Measurements from ENCODE around the gene ATP5PF. TPM values are rescaled to one million over a fixed set of nuclear protein-coding genes. Genes with fewer than 3 reads are reported as not detected.

The ATP5PF gene
- total and polyA plus RNA-seq, 8 donors = 4.3 to 471 (median 131) TPM

DNA sequence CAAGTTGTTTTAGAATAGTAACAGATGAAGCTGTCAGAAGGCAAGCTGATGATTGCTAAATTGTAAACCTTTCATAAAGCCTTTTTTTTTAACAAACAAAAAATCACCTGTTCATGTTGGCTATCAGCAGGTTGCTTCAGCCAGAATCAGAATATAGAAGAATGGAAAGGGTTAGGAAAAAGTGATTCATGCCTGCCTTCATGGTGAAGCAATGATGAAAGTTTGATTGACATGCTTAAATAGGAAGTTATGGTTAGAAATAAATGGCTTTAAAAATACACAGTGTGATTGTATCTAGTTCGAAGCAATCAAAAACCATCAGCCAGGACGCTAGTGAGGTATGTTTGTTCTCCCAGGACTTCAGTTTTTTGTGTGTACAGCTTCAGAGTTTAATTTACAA, 38.0 kb upstream of the ATP5PF start:
- no peak overlapping the region for H3K27ac ChIP-seq
- no peaks in the 10 kb centered on the region for H3K27me3 ChIP-seq
- WGBS, 5 donors = 19 to 33% (median 31%) methylated on average over 2 of the region's 2 CpGs
- TF ChIP-seq EP300 (IDR thresholded peaks at IDR 0.05) (no peak), POLR2AphosphoS5 (IDR thresholded peaks at IDR 0.05) (no peak), POLR2A (IDR thresholded peaks at IDR 0.05) (no peak)
- TF ChIP-seq, protein P1, sequence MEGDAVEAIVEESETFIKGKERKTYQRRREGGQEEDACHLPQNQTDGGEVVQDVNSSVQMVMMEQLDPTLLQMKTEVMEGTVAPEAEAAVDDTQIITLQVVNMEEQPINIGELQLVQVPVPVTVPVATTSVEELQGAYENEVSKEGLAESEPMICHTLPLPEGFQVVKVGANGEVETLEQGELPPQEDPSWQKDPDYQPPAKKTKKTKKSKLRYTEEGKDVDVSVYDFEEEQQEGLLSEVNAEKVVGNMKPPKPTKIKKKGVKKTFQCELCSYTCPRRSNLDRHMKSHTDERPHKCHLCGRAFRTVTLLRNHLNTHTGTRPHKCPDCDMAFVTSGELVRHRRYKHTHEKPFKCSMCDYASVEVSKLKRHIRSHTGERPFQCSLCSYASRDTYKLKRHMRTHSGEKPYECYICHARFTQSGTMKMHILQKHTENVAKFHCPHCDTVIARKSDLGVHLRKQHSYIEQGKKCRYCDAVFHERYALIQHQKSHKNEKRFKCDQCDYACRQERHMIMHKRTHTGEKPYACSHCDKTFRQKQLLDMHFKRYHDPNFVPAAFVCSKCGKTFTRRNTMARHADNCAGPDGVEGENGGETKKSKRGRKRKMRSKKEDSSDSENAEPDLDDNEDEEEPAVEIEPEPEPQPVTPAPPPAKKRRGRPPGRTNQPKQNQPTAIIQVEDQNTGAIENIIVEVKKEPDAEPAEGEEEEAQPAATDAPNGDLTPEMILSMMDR (IDR thresholded peaks at IDR 0.05) = no peak
- H3K4me1 ChIP-seq = no peaks in the 10 kb centered on the region
- H3K9me3 ChIP-seq = no peaks in the 10 kb centered on the region
- H3K36me3 ChIP-seq = peaks cover 0 to 31% (median 24%) of the 10 kb centered on the region in 4 donors
- no peak overlapping the region for H3K4me3 ChIP-seq
- DNase-seq = no peak
- intact Hi-C loops (cut with DNase I; ENCODE audit: low total_unique reads) = no loop called here

DNA sequence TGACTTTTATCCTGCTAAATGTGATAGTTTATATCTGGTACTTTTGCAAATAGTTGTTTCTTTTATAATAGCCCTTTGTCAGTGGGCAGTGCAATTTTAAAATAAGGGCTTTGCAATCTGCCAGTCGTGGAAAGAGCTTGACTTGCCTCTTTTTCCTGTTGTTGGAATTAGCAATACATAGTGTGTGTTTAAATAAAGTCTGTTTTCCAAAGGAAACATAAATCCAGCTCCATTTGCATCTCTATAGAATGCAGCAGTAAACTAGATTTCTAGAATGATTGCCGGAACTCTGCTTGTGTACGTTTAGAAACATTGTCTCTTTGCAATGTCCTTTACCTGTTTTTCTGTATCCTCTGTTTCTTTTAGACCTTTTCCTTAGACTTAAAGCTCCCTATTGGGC, 33.2 kb upstream of the ATP5PF start:
- Histone ChIP-seq H3K4me1 (no peaks in the 10 kb centered on the region), H3K27me3 (no peaks in the 10 kb centered on the region), H3K9me3 (no peaks in the 10 kb centered on the region), H3K27ac (no peak overlapping the region), H3K36me3 (peaks cover 8 to 79% (median 66%) of the 10 kb centered on the region in 4 donors), H3K4me3 (no peak overlapping the region)
- WGBS, 5 donors = 71 to 77% (median 76%) methylated on average over 3 of the region's 3 CpGs
- intact Hi-C loops (cut with DNase I; ENCODE audit: low total_unique reads) = no loop called here
- TF ChIP-seq POLR2AphosphoS5 (IDR thresholded peaks at IDR 0.05) (no peak), EP300 (IDR thresholded peaks at IDR 0.05) (no peak), POLR2A (IDR thresholded peaks at IDR 0.05) (no peak)
- TF ChIP-seq, protein P1 (IDR thresholded peaks at IDR 0.05) = no peak
- DNase-seq = no peak

DNA sequence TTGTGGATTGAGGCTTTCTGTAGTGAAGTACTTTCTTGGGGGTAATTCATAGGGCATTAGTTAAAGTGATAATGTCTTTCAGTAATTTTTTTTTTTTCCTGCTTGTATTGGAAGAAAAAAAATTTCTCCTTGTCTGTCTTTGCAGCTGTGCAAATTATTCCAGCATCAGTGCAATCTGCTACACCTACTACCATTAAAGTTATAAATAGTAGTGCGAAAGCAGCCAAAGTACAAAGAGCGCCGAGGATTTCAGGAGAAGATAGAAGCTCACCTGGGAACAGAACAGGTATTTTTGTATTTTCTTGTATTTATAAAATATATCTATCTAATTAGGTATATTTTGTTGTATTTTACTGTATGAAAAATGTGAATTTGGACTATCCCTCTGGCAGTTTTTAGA, 29.4 kb upstream of the ATP5PF start:
- no peaks in the 10 kb centered on the region for H3K9me3 ChIP-seq
- no peak overlapping the region for H3K4me3 ChIP-seq
- H3K36me3 ChIP-seq = peaks cover 20 to 95% (median 87%) of the 10 kb centered on the region in 4 donors
- DNase-seq = no peak
- no peaks in the 10 kb centered on the region for H3K27me3 ChIP-seq
- TF ChIP-seq, protein P1 (IDR thresholded peaks at IDR 0.05) = no peak
- no peak for TF ChIP-seq POLR2A (IDR thresholded peaks at IDR 0.05)
- no peak for TF ChIP-seq EP300 (IDR thresholded peaks at IDR 0.05)
- no peak for TF ChIP-seq POLR2AphosphoS5 (IDR thresholded peaks at IDR 0.05)
- no peak overlapping the region for H3K27ac ChIP-seq
- no peaks in the 10 kb centered on the region for H3K4me1 ChIP-seq
- intact Hi-C loops (cut with DNase I; ENCODE audit: low total_unique reads) = no loop called here
- WGBS, 5 donors = 81 to 98% (median 97%) methylated on average over 3 of the region's 3 CpGs

DNA sequence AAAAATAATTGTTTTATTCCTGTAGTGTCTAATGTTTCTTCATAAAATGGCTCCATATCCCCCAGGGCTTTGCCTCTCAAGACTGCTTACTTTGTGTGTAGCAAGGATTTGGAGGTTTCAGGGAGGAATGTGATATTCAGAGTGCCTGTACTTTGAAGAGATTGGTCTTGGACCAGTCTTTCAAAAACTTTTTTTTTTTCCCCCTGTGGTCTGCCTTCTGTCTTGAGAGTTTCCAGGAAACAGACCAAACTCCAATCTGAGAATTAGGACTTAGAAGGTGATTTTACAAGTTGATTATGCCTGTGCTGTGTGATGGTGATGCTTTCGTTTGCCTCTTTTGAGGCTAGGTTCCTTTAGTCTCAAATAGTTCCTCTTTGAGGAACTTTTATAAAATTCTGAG, 26.0 kb upstream of the ATP5PF start:
- H3K36me3 ChIP-seq = peaks cover 20 to 81% (median 77%) of the 10 kb centered on the region in 4 donors
- 90 to 100% (median 94%) methylated on average over 1 of the region's 1 CpG for WGBS, 5 donors

More for the DNA sequence above, 26.0 kb upstream of the ATP5PF start:
- no peak for DNase-seq
- TF ChIP-seq POLR2AphosphoS5 (IDR thresholded peaks at IDR 0.05) (no peak), POLR2A (IDR thresholded peaks at IDR 0.05) (no peak), EP300 (IDR thresholded peaks at IDR 0.05) (no peak)
- TF ChIP-seq, protein P1 (IDR thresholded peaks at IDR 0.05) = no peak
- Histone ChIP-seq H3K4me1 (peaks cover 0 to 6% (median 2%) of the 10 kb centered on the region in 4 donors), H3K27me3 (no peaks in the 10 kb centered on the region), H3K9me3 (no peaks in the 10 kb centered on the region), H3K27ac (no peak overlapping the region), H3K4me3 (no peak overlapping the region)
- intact Hi-C loops (cut with DNase I; ENCODE audit: low total_unique reads) = no loop called here

Measured in stomach (tissue), 9 donors.